ENCODE results near the gene MYO1E.

DNA sequence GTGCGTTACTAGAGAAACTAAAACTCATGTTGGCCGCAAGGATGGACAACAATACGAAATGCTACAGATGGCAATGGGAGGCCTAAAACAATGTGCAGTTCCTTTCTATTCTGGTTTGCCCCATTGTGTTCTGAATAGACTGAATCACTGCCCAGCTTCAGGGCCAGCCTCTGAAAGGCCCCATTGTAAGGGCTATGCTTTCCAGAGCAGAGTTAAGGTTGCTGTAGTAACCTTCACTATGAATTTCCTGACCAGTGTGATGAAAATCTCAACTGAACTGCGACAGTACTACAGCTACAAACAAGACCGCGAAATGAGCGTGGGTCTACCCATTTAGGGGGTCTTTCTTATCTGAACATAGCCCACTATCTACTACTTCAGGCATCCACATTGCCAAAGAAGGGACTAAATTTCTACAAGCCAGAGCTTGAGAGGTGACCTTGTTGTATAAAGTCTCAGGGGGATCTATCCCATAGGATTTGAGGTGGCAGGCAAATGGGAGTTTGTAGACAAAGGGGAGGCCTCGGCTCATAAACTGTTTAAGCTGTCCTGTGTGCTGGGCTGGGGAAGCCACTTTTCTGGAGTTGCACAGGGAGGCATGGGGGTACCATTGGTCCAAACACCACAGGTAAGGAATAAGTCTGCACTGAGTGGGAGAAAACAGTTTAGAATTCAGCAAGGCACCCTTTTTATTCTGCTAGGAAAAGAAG lies 80.1 kb downstream of the MYO1E start:
- TF ChIP-seq CTCF (IDR thresholded peaks at IDR 0.05): no peak
- TF ChIP-seq ZFX (IDR thresholded peaks at IDR 0.05; ENCODE audit: borderline replicate concordance): no peak
